ENCODE measurements around the gene CCDC87. TPM values are rescaled to one million over a fixed set of nuclear protein-coding genes. Genes with fewer than 3 reads are reported as not detected.

The CCDC87 gene
- total RNA-seq, 4 donors from 2014 or later: 0.35 to 0.38 TPM; not detected in 2

DNA sequence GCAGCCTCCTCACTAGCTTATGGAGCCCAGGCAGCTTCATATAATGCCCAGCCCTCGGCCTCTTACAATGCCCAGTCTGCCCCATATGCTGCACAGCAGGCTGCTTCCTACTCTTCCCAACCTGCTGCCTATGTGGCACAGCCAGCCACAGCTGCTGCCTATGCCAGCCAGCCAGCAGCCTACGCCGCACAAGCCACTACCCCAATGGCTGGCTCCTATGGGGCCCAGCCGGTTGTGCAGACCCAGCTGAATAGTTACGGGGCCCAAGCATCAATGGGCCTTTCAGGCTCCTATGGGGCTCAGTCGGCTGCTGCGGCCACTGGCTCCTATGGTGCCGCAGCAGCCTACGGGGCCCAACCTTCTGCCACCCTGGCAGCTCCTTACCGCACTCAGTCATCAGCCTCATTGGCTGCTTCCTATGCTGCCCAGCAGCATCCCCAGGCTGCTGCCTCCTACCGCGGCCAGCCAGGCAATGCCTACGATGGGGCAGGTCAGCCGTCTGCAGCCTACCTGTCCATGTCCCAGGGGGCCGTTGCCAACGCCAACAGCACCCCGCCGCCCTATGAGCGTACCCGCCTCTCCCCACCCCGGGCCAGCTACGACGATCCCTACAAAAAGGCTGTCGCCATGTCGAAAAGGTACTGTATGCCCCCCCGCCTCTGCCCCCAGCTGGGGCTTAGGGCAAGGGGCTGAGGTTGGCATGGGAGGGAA lies 32.3 kb upstream of the CCDC87 start:
- Histone ChIP-seq H3K27ac (no peak overlapping the region), H3K36me3 (peaks cover 0 to 74% (median 0%) of the 10 kb centered on the region in 3 donors), H3K4me3 (no peak overlapping the region), H3K27me3 (no peaks in the 10 kb centered on the region), H3K9me3 (no peaks in the 10 kb centered on the region), H3K4me1 (peaks cover 0 to 40% (median 9%) of the 10 kb centered on the region in 4 donors)
- DNase-seq: no peak
- TF ChIP-seq POLR2A (IDR thresholded peaks at IDR 0.05): no peak
- TF ChIP-seq, protein P1, sequence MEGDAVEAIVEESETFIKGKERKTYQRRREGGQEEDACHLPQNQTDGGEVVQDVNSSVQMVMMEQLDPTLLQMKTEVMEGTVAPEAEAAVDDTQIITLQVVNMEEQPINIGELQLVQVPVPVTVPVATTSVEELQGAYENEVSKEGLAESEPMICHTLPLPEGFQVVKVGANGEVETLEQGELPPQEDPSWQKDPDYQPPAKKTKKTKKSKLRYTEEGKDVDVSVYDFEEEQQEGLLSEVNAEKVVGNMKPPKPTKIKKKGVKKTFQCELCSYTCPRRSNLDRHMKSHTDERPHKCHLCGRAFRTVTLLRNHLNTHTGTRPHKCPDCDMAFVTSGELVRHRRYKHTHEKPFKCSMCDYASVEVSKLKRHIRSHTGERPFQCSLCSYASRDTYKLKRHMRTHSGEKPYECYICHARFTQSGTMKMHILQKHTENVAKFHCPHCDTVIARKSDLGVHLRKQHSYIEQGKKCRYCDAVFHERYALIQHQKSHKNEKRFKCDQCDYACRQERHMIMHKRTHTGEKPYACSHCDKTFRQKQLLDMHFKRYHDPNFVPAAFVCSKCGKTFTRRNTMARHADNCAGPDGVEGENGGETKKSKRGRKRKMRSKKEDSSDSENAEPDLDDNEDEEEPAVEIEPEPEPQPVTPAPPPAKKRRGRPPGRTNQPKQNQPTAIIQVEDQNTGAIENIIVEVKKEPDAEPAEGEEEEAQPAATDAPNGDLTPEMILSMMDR (IDR thresholded peaks at IDR 0.05): no peak

DNA sequence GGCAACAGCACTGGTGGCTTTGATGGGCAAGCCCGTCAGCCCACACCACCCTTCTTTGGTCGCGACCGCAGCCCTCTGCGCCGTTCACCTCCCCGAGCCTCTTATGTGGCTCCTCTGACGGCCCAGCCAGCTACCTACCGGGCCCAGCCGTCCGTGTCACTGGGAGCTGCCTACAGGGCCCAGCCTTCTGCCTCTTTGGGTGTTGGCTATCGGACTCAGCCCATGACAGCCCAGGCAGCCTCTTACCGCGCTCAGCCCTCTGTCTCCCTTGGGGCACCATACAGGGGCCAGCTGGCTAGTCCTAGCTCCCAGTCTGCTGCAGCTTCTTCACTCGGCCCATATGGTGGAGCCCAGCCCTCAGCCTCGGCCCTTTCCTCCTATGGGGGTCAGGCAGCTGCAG lies 31.6 kb upstream of the CCDC87 start:
- Histone ChIP-seq H3K4me1 (peaks cover 0 to 45% (median 15%) of the 10 kb centered on the region in 4 donors), H3K36me3 (peaks cover 0 to 67% (median 0%) of the 10 kb centered on the region in 3 donors)
- no peak for TF ChIP-seq POLR2A (IDR thresholded peaks at IDR 0.05)
- TF ChIP-seq, protein P1 (IDR thresholded peaks at IDR 0.05): no peak

DNA sequence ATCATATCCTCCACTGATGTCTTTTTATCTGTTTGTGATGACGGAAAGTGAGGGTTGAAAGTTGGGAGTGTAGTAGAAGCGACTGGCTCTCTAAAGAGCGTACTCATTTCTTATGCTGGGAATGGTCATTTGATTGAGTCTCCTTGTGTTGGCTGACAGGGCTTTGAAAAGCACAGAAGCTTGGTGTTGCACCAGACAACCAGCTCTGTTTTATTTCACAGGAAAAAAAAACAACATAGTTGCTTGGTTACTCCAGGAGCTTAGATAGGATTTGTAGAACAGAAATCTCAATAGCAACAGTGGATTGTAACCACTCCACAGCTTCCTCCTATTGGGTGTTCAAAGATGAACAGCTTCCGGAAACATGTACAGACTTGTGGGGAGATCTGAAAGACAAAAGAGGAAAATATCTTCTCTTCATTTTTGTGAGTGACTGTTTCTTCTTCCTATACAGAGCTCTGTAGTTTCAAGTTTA lies 26.3 kb upstream of the CCDC87 start:
- peaks cover 0 to 53% (median 25%) of the 10 kb centered on the region in 4 donors for H3K4me1 ChIP-seq

More for the DNA sequence above, 31.6 kb upstream of the CCDC87 start:
- peak overlapping the region in 1 of 4 donors; percentile 97 for H3K27ac ChIP-seq
- no peak overlapping the region for H3K4me3 ChIP-seq
- H3K27me3 ChIP-seq: no peaks in the 10 kb centered on the region
- DNase-seq: no peak
- H3K9me3 ChIP-seq: no peaks in the 10 kb centered on the region

DNA sequence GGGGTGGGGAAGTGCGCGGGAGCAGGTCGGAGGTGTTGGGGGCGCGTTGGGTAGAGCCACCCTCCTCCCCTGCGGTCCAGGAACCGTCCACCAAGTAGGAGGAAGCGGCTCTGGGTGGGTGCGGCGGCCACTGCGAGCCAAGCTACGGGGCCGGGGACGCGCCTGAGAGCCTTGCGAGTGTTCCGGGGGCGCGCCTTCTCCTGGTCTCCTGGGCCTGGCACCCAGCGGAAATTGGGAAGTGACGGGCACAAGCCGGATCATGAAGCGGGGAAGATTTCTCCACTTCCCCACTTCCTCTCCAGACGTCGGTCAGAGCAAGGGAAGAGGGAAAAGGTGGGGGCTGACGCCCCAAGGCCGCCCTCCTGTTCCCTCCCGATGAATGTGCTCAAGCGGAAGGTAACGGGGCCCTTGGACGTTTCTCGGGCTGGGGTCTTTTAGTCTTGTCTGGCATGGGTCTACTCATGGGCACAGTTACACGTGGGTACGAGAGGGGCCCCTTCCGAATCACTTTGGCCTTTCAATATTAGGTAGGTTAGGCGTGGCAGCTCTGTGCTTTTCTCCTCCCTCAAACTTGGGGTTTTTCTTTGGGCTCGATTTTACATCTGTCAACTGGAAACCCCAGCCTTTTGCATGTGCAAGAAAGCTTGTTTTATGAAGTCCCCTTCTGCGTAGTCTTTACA lies 24.4 kb upstream of the CCDC87 start:
- Histone ChIP-seq H3K36me3 (peaks cover 0 to 5% (median 0%) of the 10 kb centered on the region in 3 donors), H3K4me1 (peaks cover 0 to 34% (median 20%) of the 10 kb centered on the region in 4 donors)
- no peak for DNase-seq

More for the DNA sequence above, 26.3 kb upstream of the CCDC87 start:
- no peak for DNase-seq
- Histone ChIP-seq H3K36me3 (peaks cover 0 to 14% (median 0%) of the 10 kb centered on the region in 3 donors), H3K27ac (peak overlapping the region; percentile 41 to 99 (median 74)), H3K9me3 (no peaks in the 10 kb centered on the region), H3K4me3 (peak overlapping the region; percentile 85 to 98 (median 92)), H3K27me3 (no peaks in the 10 kb centered on the region)
- TF ChIP-seq POLR2A (IDR thresholded peaks at IDR 0.05): no peak
- TF ChIP-seq, protein P1 (IDR thresholded peaks at IDR 0.05): no peak

More for the DNA sequence above, 24.4 kb upstream of the CCDC87 start:
- Histone ChIP-seq H3K9me3 (no peaks in the 10 kb centered on the region), H3K27me3 (no peaks in the 10 kb centered on the region), H3K4me3 (peak overlapping the region; percentile 85 to 98 (median 92)), H3K27ac (peak overlapping the region; percentile 94 to 99 (median 98))
- no peak for TF ChIP-seq POLR2A (IDR thresholded peaks at IDR 0.05)
- TF ChIP-seq, protein P1 (IDR thresholded peaks at IDR 0.05): no peak

All from Peyer's patch (tissue), 4 donors.